Tibial artery (tissue), 4 donors: Measurements from ENCODE around the gene SEMA3C.
A peak's percentile ranks its signal among the peaks of the same experiment; 100 is the strongest.

Experiments used
- DNase-seq, 2 donors: peaks; one replicate each; pipeline ENCODE4 v3.0.0-alpha.2; 2019
- H3K27ac ChIP-seq, 2 donors: fragments of 200-600 bp; sonication (generic) in 1 of 2; 1 replicate in 1 of 2; 2 replicates in 1 of 2; pipeline ENCODE4 v1.5.1; 2018 to 2019; ENCODE audit warnings: mild to moderate bottlenecking in 1 of 2
- H3K27me3 ChIP-seq, 2 donors: fragments of 200-600 bp; sonication (generic) in 1 of 2; one replicate each; pipeline versions ENCODE4 v1.5.1 to v1.6.0; 2016 to 2019
- H3K36me3 ChIP-seq, 3 donors: fragments of 200-600 bp; sonication (generic) in 2 of 3; one replicate each; pipeline ENCODE4 v1.5.1; 2016 to 2019; ENCODE audit warnings: mild to moderate bottlenecking in 2 of 3
- H3K4me1 ChIP-seq, 4 donors: fragments of 200-600 bp; sonication (generic) in 2 of 4; 1 replicate in 3 of 4; 2 replicates in 1 of 4; pipeline ENCODE4 v1.5.1; 2016 to 2019
- H3K4me3 ChIP-seq, 2 donors: fragments of 200-600 bp; sonication (generic) in 1 of 2; 1 replicate in 1 of 2; 2 replicates in 1 of 2; pipeline ENCODE4 v1.5.1; 2018 to 2019; ENCODE audit warnings: mild to moderate bottlenecking in 2 of 2
- H3K9me3 ChIP-seq, 3 donors: fragments of 200-600 bp; sonication (generic) in 1 of 3; one replicate each; pipeline ENCODE4 v1.5.1; 2016 to 2019
- intact Hi-C: fragments of 100-400 bp; cut with DNase I; formaldehyde crosslinking; loops from one replicate; pipeline ENCODE4 v1.15.0; 2023; ENCODE audit warnings: low total_unique reads
- TF ChIP-seq, protein P1 (sequence below), 2 experiments: fragments of 200-600 bp in 1 of 2; fragments of 450-650 bp in 1 of 2; IDR thresholded peaks; one replicate each; pipeline ENCODE4 v1.5.1; 2017 to 2019; ENCODE audit warnings: antibody characterized with exemption in 2 of 2, mild to moderate bottlenecking in 1 of 2, moderate library complexity in 1 of 2

SEMA3C gene

DNA sequence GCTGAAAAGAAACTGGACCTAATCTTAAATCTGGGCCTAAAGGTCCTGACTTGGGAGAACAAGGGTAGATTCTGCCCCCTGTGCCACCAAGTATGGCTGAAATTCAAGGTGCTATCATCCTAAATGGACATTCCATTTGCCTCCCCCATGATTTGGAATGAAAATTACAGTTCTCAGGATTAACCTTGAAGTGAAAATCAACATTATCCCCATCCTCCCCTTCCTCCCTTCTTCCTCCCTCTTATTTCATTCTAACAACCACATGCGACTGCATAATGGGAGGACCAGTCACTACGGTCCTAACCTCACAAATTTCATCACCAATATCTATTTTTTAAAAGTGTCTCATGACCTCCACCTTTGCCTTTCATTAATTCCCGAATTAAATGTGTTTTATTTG is 62.1 kb downstream of the SEMA3C start:
- DNase-seq = no peak
- Histone ChIP-seq H3K36me3 (no peaks in the 10 kb centered on the region), H3K27me3 (no peaks in the 10 kb centered on the region), H3K9me3 (no peaks in the 10 kb centered on the region), H3K27ac (peak overlapping the region in 1 of 2 donors; percentile 21), H3K4me1 (peaks cover 0 to 26% (median 2%) of the 10 kb centered on the region in 4 donors), H3K4me3 (no peak overlapping the region)
- intact Hi-C loops = no loop called here
- TF ChIP-seq, protein P1, sequence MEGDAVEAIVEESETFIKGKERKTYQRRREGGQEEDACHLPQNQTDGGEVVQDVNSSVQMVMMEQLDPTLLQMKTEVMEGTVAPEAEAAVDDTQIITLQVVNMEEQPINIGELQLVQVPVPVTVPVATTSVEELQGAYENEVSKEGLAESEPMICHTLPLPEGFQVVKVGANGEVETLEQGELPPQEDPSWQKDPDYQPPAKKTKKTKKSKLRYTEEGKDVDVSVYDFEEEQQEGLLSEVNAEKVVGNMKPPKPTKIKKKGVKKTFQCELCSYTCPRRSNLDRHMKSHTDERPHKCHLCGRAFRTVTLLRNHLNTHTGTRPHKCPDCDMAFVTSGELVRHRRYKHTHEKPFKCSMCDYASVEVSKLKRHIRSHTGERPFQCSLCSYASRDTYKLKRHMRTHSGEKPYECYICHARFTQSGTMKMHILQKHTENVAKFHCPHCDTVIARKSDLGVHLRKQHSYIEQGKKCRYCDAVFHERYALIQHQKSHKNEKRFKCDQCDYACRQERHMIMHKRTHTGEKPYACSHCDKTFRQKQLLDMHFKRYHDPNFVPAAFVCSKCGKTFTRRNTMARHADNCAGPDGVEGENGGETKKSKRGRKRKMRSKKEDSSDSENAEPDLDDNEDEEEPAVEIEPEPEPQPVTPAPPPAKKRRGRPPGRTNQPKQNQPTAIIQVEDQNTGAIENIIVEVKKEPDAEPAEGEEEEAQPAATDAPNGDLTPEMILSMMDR (IDR thresholded peaks at IDR 0.05) = no peak

DNA sequence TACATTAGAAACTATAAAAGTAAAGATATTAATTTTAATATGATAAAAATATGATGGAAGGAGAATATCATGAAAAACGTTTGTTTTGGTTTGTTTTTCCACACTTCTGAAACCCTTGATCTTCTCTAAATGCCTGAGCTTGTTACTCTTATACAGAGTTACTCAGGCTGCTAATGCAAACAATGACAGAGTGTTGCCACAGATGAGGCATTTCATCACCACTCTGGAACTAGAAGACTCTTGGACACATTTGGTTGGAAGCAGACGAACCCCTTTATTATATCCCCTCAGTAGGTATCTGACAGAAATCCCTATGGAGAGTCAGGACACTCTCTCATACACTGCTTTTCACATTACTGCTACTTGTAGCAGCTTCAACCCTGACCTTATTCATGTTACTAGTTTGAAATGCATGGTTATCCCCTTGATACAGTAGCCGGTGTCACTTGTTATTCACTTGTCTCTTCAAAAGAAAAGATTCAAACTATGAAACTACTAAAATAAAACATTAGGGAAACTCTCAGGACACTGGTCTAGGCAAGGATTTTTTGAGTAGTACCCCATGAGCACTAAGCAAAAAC is 66.9 kb downstream of the SEMA3C start:
- Histone ChIP-seq H3K27ac (no peak overlapping the region), H3K4me3 (no peak overlapping the region), H3K27me3 (no peaks in the 10 kb centered on the region), H3K9me3 (no peaks in the 10 kb centered on the region), H3K36me3 (no peaks in the 10 kb centered on the region), H3K4me1 (peaks cover 0 to 4% (median 0%) of the 10 kb centered on the region in 4 donors)
- DNase-seq = no peak
- intact Hi-C loops = no loop called here
- TF ChIP-seq, protein P1 (IDR thresholded peaks at IDR 0.05) = no peak

DNA sequence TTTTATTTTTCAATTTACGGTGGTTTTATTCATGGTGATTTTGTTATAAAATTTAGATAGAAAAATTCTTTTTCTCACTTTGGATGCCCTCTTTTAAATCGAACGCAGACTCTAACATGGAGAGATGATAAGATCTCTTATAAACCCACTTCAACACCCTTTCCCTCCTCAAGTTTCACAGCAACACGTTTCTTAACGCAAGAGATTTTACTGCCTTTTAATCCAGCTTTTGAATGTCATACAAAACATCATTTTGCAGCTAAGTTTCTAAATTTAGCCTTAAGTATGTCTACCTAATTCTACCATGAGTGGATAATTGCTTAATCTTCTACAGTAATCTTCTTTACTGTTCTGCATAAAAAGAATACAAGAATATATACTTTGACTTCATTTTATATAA is 70.0 kb downstream of the SEMA3C start:
- Histone ChIP-seq H3K4me1 (peaks cover 0 to 4% (median 0%) of the 10 kb centered on the region in 4 donors), H3K4me3 (no peak overlapping the region), H3K36me3 (no peaks in the 10 kb centered on the region), H3K27ac (no peak overlapping the region), H3K9me3 (no peaks in the 10 kb centered on the region), H3K27me3 (no peaks in the 10 kb centered on the region)
- TF ChIP-seq, protein P1 (IDR thresholded peaks at IDR 0.05) = no peak
- no peak for DNase-seq
- intact Hi-C loops = no loop called here

DNA sequence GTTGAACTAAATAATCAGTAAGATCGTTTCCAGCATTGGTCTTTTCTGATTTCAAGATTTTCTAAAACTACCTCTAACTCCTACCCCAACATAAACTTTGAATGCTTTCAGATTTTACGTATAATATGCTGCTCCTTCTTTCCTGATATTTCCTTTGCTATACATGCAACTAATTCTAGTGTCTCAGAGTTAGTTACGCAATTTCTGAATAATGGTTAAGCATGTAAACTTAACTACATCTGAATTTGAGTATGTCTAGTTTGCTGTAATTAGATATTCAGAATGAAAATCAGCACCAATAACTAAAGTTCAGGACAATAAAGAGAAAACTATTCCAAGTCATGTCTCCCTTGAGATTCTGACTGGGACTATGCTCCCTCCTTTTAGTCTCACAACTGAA is 71.0 kb downstream of the SEMA3C start:
- H3K4me3 ChIP-seq = no peak overlapping the region
- TF ChIP-seq, protein P1 (IDR thresholded peaks at IDR 0.05) = no peak
- H3K27ac ChIP-seq = no peak overlapping the region
- no peak for DNase-seq
- H3K9me3 ChIP-seq = no peaks in the 10 kb centered on the region
- intact Hi-C loops = no loop called here
- peaks cover 0 to 14% (median 0%) of the 10 kb centered on the region in 4 donors for H3K4me1 ChIP-seq
- H3K27me3 ChIP-seq = no peaks in the 10 kb centered on the region
- H3K36me3 ChIP-seq = no peaks in the 10 kb centered on the region

DNA sequence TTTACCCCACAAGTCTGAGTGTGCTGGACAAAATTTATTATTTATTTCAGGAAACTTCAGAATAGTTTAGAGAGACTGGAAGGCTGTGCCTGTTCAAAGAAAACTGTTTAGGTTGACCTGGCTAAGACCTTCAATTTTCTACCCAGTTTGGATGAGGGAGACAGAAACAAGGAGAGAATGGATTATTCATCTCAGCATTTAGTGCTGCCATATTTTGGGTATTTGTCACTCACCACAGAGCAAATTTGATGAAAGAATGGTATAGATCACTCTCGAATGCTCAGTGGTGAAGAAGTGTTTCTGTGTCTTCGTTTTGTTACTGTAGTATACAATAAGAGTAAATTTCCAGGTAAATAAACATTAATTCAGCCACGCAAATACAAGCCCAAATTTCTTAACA is 71.8 kb downstream of the SEMA3C start:
- TF ChIP-seq, protein P1 (IDR thresholded peaks at IDR 0.05) = no peak
- no peaks in the 10 kb centered on the region for H3K36me3 ChIP-seq
- no peak overlapping the region for H3K27ac ChIP-seq
- intact Hi-C loops = no loop called here
- peaks cover 0 to 21% (median 2%) of the 10 kb centered on the region in 4 donors for H3K4me1 ChIP-seq
- no peak overlapping the region for H3K4me3 ChIP-seq
- no peaks in the 10 kb centered on the region for H3K27me3 ChIP-seq
- no peak for DNase-seq
- H3K9me3 ChIP-seq = no peaks in the 10 kb centered on the region

DNA sequence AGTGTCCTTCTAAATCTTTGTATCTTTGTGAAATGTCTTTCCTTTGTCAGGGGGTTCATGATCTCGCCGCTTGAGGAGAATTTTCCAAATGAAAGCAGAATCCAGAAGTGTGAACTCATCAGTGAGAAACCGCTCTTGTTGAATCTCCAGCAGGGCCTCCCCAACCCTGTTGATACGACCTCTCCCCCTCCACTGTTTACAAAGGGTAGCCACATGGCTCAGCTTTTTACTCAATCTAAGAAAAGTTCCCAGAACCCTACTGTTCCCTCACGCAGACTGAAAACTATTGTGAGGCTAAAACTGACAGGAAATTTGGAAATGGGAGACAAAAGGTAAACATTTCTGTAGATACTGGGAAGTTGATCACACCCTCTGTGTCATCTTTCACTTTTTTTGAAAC is 73.9 kb downstream of the SEMA3C start:
- TF ChIP-seq, protein P1 (IDR thresholded peaks at IDR 0.05) = no peak
- no peaks in the 10 kb centered on the region for H3K36me3 ChIP-seq
- H3K4me1 ChIP-seq = peaks cover 0 to 28% (median 5%) of the 10 kb centered on the region in 4 donors
- H3K4me3 ChIP-seq = no peak overlapping the region
- no peak overlapping the region for H3K27ac ChIP-seq
- no peaks in the 10 kb centered on the region for H3K9me3 ChIP-seq
- H3K27me3 ChIP-seq = no peaks in the 10 kb centered on the region
- DNase-seq = no peak
- intact Hi-C loops = no loop called here
